Mesendoderm (in vitro differentiated cells): ENCODE results near the gene FGF12.

ENCODE experiments used
- DNase-seq: peaks from one replicate; pipeline ENCODE4 v3.0.0; 2013
- H2AK5ac ChIP-seq: 2 replicates; pipeline ENCODE4 v1.6.1; 2013; ENCODE audit warnings: low read length, inconsistent platforms
- H2BK120ac ChIP-seq: 2 replicates; pipeline ENCODE4 v1.6.1; 2013; ENCODE audit warnings: low read depth, mild to moderate bottlenecking, low read length, moderate library complexity, mixed read lengths
- H2BK15ac ChIP-seq: replicated peaks from 2 replicates; pipeline ENCODE4 v1.6.1; 2013; ENCODE audit warnings: low read depth, mild to moderate bottlenecking, moderate library complexity
- H2BK5ac ChIP-seq: 2 replicates; pipeline ENCODE4 v1.6.1; 2013; ENCODE audit warnings: low read length, inconsistent platforms
- H3K18ac ChIP-seq: 2 replicates; pipeline ENCODE4 v1.6.1; 2013; ENCODE audit warnings: mild to moderate bottlenecking, low read length, mixed read lengths
- H3K23ac ChIP-seq: one replicate; pipeline ENCODE4 v1.6.1; 2013; ENCODE audit warnings: low read length
- H3K27ac ChIP-seq: 2 replicates; pipeline ENCODE4 v1.5.1; 2013; ENCODE audit warnings: low read depth, mild to moderate bottlenecking, inconsistent platforms, low read length, moderate library complexity
- H3K27me3 ChIP-seq: 2 replicates; pipeline ENCODE4 v1.6.1; 2013; ENCODE audit warnings: low read length, control low read depth, mild to moderate bottlenecking, inconsistent platforms; ENCODE audit not compliant: insufficient read depth, poor library complexity
- H3K36me3 ChIP-seq: 2 replicates; pipeline ENCODE4 v1.6.1; 2013; ENCODE audit warnings: low read length, inconsistent platforms; ENCODE audit not compliant: control insufficient read depth, insufficient read depth
- H3K4ac ChIP-seq: one replicate; pipeline ENCODE4 v1.6.1; 2013; ENCODE audit warnings: low read depth, mild to moderate bottlenecking, low read length, moderate library complexity
- H3K4me1 ChIP-seq: 2 replicates; pipeline ENCODE4 v1.6.1; 2013; ENCODE audit warnings: low read depth, low read length, inconsistent platforms; ENCODE audit not compliant: control insufficient read depth
- H3K4me2 ChIP-seq: 2 replicates; pipeline ENCODE4 v1.6.1; 2013; ENCODE audit warnings: low read length
- H3K4me3 ChIP-seq: 2 replicates; pipeline ENCODE4 v1.5.1; 2013; ENCODE audit warnings: mild to moderate bottlenecking, low read length
- H3K56ac ChIP-seq: one replicate; pipeline ENCODE4 v1.6.1; 2013; ENCODE audit warnings: low read length
- H3K79me1 ChIP-seq: 2 replicates; pipeline ENCODE4 v1.6.1; 2013; ENCODE audit warnings: low read length, inconsistent platforms
- H3K79me2 ChIP-seq: 2 replicates; pipeline ENCODE4 v1.6.1; 2013; ENCODE audit warnings: mild to moderate bottlenecking, low read length; ENCODE audit not compliant: control insufficient read depth, insufficient read depth
- H3K9ac ChIP-seq: 2 replicates; pipeline ENCODE4 v1.6.1; 2013; ENCODE audit warnings: low read length, inconsistent platforms
- H4K5ac ChIP-seq: one replicate; pipeline ENCODE4 v1.6.1; 2013; ENCODE audit warnings: low read length
- H4K8ac ChIP-seq: one replicate; pipeline ENCODE4 v1.6.1; 2013; ENCODE audit warnings: low read depth, mild to moderate bottlenecking, control low read depth, low read length, moderate library complexity
- WGBS: extraction: QIAGEN DNeasy Blood & Tissue Kit; methylation state at CpG from one replicate; pipeline ENCODE4 v1.1.7; 2013; ENCODE audit warnings: low lambda C conversion rate, missing lambda C conversion rate; ENCODE audit not compliant: insufficient coverage; ENCODE audit errors: extremely low coverage; 5-methylcytosine and 5-hydroxymethylcytosine counted together

The FGF12 gene

DNA sequence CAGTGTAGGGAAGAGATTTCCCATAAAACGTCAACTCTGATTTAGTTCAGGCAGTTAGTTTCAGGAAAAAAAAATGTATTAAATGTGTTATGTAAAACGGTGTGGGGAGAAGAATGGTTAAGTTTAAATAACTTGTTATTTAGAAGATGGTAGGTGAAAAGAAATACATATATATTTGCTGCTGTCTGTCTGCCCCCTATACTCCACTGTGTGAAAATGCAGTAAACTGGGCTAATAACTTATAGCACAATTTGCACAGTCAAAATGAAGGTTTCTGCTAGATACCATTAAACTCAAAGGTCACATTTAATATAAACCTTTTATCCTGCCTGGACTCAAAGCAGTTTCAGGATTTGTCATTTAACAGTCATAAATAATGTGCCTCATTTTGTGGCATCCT, 515.0 kb downstream of the FGF12 start:
- Histone ChIP-seq H3K56ac (no peak overlapping the region), H2AK5ac (no peak overlapping the region), H3K9ac (no peak overlapping the region), H3K18ac (no peak overlapping the region), H3K4me2 (no peak overlapping the region), H3K27ac (no peak overlapping the region), H2BK120ac (no peak overlapping the region), H3K27me3 (no peaks in the 10 kb centered on the region), H3K23ac (no peak overlapping the region), H4K5ac (no peak overlapping the region), H4K8ac (no peak overlapping the region), H3K4ac (no peak overlapping the region), H3K79me1 (no peaks in the 10 kb centered on the region), H2BK5ac (no peak overlapping the region), H3K36me3 (no peaks in the 10 kb centered on the region), H3K4me1 (no peaks in the 10 kb centered on the region), H3K79me2 (no peaks in the 10 kb centered on the region), H3K4me3 (no peak overlapping the region), H2BK15ac (no peak overlapping the region)
- 100% methylated on average over 1 of the region's 2 CpGs for WGBS
- DNase-seq, result no peak

DNA sequence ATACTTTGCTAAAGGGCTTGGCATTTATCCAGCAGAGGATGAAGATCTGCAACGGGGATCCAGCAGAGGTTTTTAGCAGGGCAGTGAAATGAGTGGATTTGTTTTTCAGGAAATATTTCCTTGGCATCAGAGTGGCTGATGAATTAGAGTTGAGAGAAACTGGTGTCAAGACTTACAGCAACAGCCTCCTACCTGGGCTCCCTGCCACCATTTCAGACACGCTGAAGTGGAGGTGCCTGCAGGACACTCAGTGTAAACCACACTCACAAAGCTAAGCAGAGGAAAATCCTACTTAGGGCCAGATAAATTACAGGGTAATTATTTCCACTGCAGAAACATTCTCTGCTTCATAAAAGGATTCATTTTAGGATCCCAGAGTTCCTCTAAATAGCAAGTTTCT, 519.7 kb downstream of the FGF12 start:
- Histone ChIP-seq H3K18ac (peak overlapping the region; percentile 28), H3K27me3 (no peaks in the 10 kb centered on the region), H2BK15ac (no peak overlapping the region), H3K4me1 (no peaks in the 10 kb centered on the region), H3K79me2 (no peaks in the 10 kb centered on the region), H3K23ac (no peak overlapping the region), H2BK5ac (no peak overlapping the region), H2AK5ac (no peak overlapping the region), H3K56ac (no peak overlapping the region), H2BK120ac (no peak overlapping the region), H3K4me2 (no peak overlapping the region), H3K27ac (no peak overlapping the region), H3K36me3 (no peaks in the 10 kb centered on the region), H3K9ac (no peak overlapping the region), H4K5ac (no peak overlapping the region), H3K4me3 (no peak overlapping the region), H3K4ac (no peak overlapping the region), H3K79me1 (no peaks in the 10 kb centered on the region), H4K8ac (no peak overlapping the region)
- WGBS, result no CpG with 5 or more reads among the region's 2 CpGs
- no peak for DNase-seq

DNA sequence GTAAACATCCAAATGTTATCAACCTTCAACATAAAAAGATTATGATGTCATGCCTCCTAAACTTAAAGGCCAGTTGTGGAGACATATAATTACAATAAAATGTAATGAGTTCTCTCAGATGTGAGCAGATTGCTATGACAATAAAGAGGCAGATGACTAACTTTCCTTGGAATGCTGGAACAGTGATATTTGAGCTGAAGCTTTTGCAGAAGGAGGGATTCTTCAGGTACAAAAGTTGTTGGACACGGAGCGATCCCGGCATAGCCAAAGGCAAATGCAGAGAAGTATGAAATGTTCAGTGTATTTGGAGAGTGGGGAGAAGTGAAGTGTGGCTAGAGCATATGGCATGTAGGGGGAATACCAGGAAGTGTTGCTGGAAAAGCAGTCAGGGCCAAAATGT, 520.1 kb downstream of the FGF12 start:
- Histone ChIP-seq H3K79me2 (no peaks in the 10 kb centered on the region), H3K4me1 (no peaks in the 10 kb centered on the region), H3K36me3 (no peaks in the 10 kb centered on the region), H3K23ac (no peak overlapping the region), H3K4ac (no peak overlapping the region), H4K8ac (no peak overlapping the region), H3K9ac (no peak overlapping the region), H3K4me2 (no peak overlapping the region), H2BK5ac (no peak overlapping the region), H3K27ac (no peak overlapping the region), H2BK15ac (no peak overlapping the region), H3K79me1 (no peaks in the 10 kb centered on the region), H3K27me3 (no peaks in the 10 kb centered on the region), H2BK120ac (no peak overlapping the region), H3K4me3 (no peak overlapping the region), H3K56ac (no peak overlapping the region), H2AK5ac (no peak overlapping the region), H3K18ac (peak overlapping the region; percentile 28), H4K5ac (no peak overlapping the region)
- WGBS, result no CpG with 5 or more reads among the region's 3 CpGs
- no peak for DNase-seq

DNA sequence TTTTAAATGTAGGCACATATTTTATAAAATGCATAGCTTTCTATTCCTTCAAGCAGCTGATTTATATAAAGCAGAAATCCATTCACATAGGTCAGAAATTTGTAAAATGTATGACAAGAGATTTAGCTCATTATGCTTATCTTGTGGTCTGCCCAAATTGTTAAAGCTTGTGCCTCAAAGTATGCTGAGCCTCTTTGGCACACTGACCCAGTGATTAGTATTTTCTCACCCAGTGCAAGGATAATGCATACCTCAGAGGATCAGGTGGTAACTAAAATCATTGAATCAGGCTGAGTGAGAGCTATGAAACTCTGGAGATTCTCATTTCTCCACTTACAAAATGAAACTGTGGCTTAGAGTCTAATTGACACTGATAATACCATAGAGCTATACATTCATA, 533.3 kb downstream of the FGF12 start:
- Histone ChIP-seq H4K8ac (no peak overlapping the region), H4K5ac (no peak overlapping the region), H3K4me1 (no peaks in the 10 kb centered on the region), H3K36me3 (no peaks in the 10 kb centered on the region), H3K27ac (no peak overlapping the region), H3K18ac (no peak overlapping the region), H3K4me2 (no peak overlapping the region), H3K4ac (no peak overlapping the region), H3K27me3 (no peaks in the 10 kb centered on the region), H3K9ac (no peak overlapping the region), H3K4me3 (no peak overlapping the region), H2BK5ac (no peak overlapping the region), H3K56ac (no peak overlapping the region), H3K79me2 (no peaks in the 10 kb centered on the region), H2BK15ac (no peak overlapping the region), H2BK120ac (no peak overlapping the region), H2AK5ac (no peak overlapping the region), H3K23ac (no peak overlapping the region), H3K79me1 (no peaks in the 10 kb centered on the region)
- no peak for DNase-seq

DNA sequence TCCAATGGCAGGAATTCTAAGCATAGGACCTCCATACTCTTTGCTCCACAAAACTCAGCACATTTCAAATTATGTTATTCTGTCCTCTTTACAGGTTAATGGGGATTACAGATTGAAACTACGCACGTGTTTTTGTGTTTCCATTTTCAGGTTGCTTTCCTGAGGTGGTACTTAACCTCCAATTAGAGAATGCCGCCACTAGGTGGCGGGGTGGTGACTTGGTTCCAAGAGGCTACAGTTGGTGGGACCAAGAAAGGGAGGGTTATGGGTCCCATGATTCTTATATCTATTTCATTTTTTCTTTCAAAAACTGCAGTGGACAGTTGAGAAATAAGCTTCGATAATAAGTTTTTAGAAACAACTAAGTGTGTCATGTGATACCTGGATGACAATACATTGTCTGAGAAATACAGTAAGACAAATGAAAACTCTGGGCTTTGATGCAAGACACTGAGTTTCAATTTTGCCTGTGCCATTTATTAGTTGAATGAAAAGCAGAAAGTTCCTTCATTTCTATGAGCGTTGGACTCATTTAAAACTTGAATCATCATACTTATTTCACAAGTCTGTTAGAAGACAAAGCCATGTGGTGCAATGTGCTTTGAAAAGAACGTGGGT, 539.0 kb downstream of the FGF12 start:
- no peak overlapping the region for H3K18ac ChIP-seq
- peak; percentile 78 for DNase-seq

DNA sequence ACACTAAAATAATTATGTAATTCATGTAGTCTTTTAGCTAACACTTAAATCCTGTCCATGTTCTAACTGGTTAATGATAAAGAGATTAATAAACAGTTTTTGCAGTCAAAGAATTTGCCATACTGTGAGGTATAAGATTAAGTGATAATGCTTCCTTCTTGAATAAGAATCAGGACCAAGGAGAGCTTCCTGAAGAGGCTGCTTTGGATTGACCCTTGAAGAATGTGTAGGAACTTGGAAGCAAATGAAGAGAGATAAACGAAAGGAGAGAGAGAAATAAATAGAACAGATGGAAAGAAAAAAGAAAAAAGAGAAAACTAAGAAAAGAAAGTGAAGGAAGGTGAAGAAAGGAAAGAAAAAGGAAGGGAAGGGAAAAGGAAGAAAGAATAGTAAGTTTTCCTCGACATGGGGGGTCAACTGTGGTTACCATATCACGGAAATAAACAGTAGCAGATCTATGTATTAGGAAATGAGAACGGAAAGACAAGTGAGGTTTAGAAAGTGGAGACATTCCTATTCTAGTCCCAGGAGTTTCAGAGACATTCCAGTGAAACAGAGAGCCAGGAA, 539.8 kb downstream of the FGF12 start:
- Histone ChIP-seq H3K9ac (no peak overlapping the region), H3K79me2 (no peaks in the 10 kb centered on the region), H2BK120ac (no peak overlapping the region), H3K18ac (no peak overlapping the region), H3K79me1 (no peaks in the 10 kb centered on the region), H3K4me2 (no peak overlapping the region), H3K27ac (no peak overlapping the region), H2BK5ac (no peak overlapping the region), H2BK15ac (no peak overlapping the region), H4K8ac (no peak overlapping the region), H3K23ac (no peak overlapping the region), H3K4me1 (no peaks in the 10 kb centered on the region), H2AK5ac (no peak overlapping the region), H4K5ac (no peak overlapping the region), H3K56ac (no peak overlapping the region), H3K27me3 (no peaks in the 10 kb centered on the region), H3K4ac (no peak overlapping the region), H3K36me3 (no peaks in the 10 kb centered on the region), H3K4me3 (no peak overlapping the region)
- DNase-seq, result peak; percentile 33
- WGBS, result no CpG with 5 or more reads among the region's 4 CpGs

More for the DNA sequence above, 539.0 kb downstream of the FGF12 start:
- Histone ChIP-seq H2BK15ac (no peak overlapping the region), H3K79me1 (no peaks in the 10 kb centered on the region), H3K36me3 (no peaks in the 10 kb centered on the region), H4K8ac (no peak overlapping the region), H3K27ac (no peak overlapping the region), H3K56ac (no peak overlapping the region), H3K4me1 (no peaks in the 10 kb centered on the region), H4K5ac (no peak overlapping the region), H2BK5ac (no peak overlapping the region), H3K4ac (no peak overlapping the region), H2BK120ac (no peak overlapping the region), H3K4me3 (no peak overlapping the region), H3K79me2 (no peaks in the 10 kb centered on the region), H3K4me2 (no peak overlapping the region), H3K23ac (no peak overlapping the region), H2AK5ac (no peak overlapping the region), H3K9ac (no peak overlapping the region), H3K27me3 (no peaks in the 10 kb centered on the region)
- WGBS, result no CpG with 5 or more reads among the region's 7 CpGs
